Mucosa of descending colon (tissue), 3 donors: ENCODE results near the gene TAGLN2. TPM values are rescaled to one million over a fixed set of nuclear protein-coding genes. Genes with fewer than 3 reads are reported as not detected.

Experiments
- ATAC-seq: fragments of 200-7000 bp; cut with Tn5 transposase; one replicate; pipeline ENCODE4 v1.9.1; 2020; ENCODE audit warnings: mild to moderate bottlenecking, moderate library complexity
- DNase-seq, 3 donors: peaks; one replicate each; pipeline ENCODE4 v3.0.0-alpha.2; 2020
- H3K36me3 ChIP-seq: fragments of 200-600 bp; one replicate; pipeline ENCODE4 v1.8.0; 2021; ENCODE audit warnings: low read depth, mild to moderate bottlenecking
- H3K4me1 ChIP-seq: fragments of 200-600 bp; one replicate; pipeline ENCODE4 v1.8.0; 2021; ENCODE audit warnings: low read depth, mild to moderate bottlenecking
- H3K4me3 ChIP-seq: fragments of 200-600 bp; one replicate; pipeline ENCODE4 v1.8.0; 2021; ENCODE audit warnings: mild to moderate bottlenecking
- H3K9me3 ChIP-seq: fragments of 200-600 bp; one replicate; pipeline ENCODE4 v1.8.0; 2021; ENCODE audit warnings: mild to moderate bottlenecking
- CTCF ChIP-seq: fragments of 200-600 bp; IDR thresholded peaks from one replicate; pipeline ENCODE4 v1.8.0; 2022; ENCODE audit warnings: antibody characterized with exemption, mild to moderate bottlenecking
- intact Hi-C, 2 donors: fragments of 100-400 bp; cut with DNase I in 1 of 2; cut with micrococcal nuclease in 1 of 2; formaldehyde crosslinking; loops; one replicate each; pipeline versions ENCODE4 v1.11.0 to v1.11.1; 2022; cut with DNase I, micrococcal nuclease
- total RNA-seq, 3 donors: library from RNA; stranded (reverse); fragmentation: NEBNext Ultra II Directional in 2 of 3; extraction: Animal tissue kit (Norgen Biotek cat#: 25700) in 2 of 3; gene quantifications; one replicate each; pipeline versions ENCODE4 v1.2.1 to v1.2.4, GENCODE V29; 2021 to 2023
- donor health status: DM: no; HTN: no; CAD: no; lungs with moderate emphysema.
- donor health status: DM: no; HTN: no; CAD: no.
- donor health status: DM: no; HTN: yes; CAD: no.

Gene TAGLN2
- total RNA-seq, 3 donors from 2014 or later, result 137 to 296 (median 264) TPM

GRCh38 chr1:159879977-159880376, 45.3 kb downstream of the TAGLN2 start:
- ATAC-seq, result no peak
- H3K36me3 ChIP-seq, result no peaks in the 10 kb centered on the region
- intact Hi-C loops, result no loop called here
- no peaks in the 10 kb centered on the region for H3K9me3 ChIP-seq
- TF ChIP-seq CTCF, result no peak
- no peak for DNase-seq
- H3K4me3 ChIP-seq, result no peak overlapping the region
- H3K4me1 ChIP-seq, result peaks cover 17% of the 10 kb centered on the region

- ATAC-seq (no peak), DNase-seq (no peak)
- TF ChIP-seq CTCF, result no peak
- intact Hi-C loops, result no loop called here
- no peak overlapping the region for H3K4me3 ChIP-seq
- H3K36me3 ChIP-seq, result no peaks in the 10 kb centered on the region
- H3K9me3 ChIP-seq, result no peaks in the 10 kb centered on the region
- peaks cover 17% of the 10 kb centered on the region for H3K4me1 ChIP-seq
Measured at GRCh38 chr1:159879136-159879535, 46.2 kb downstream of the TAGLN2 start.

GRCh38 chr1:159877695-159878444, 47.4 kb downstream of the TAGLN2 start:
- Histone ChIP-seq H3K36me3 (no peaks in the 10 kb centered on the region), H3K4me1 (peaks cover 13% of the 10 kb centered on the region), H3K9me3 (no peaks in the 10 kb centered on the region), H3K4me3 (no peak overlapping the region)
- no peak for ATAC-seq
- no peak for DNase-seq
- no peak for TF ChIP-seq CTCF
- intact Hi-C loops, result no loop called here

GRCh38 chr1:159873530-159874143, 51.7 kb downstream of the TAGLN2 start:
- ATAC-seq, result no peak
- H3K36me3 ChIP-seq, result no peaks in the 10 kb centered on the region
- no peak for TF ChIP-seq CTCF
- no peaks in the 10 kb centered on the region for H3K9me3 ChIP-seq
- no peak overlapping the region for H3K4me3 ChIP-seq
- no peak for DNase-seq
- intact Hi-C loops, result no loop called here
- peaks cover 4% of the 10 kb centered on the region for H3K4me1 ChIP-seq

GRCh38 chr1:159872891-159873290, 52.4 kb downstream of the TAGLN2 start:
- TF ChIP-seq CTCF, result no peak
- no peak overlapping the region for H3K4me3 ChIP-seq
- intact Hi-C loops, result no loop called here

More at GRCh38 chr1:159872891-159873290, 52.4 kb downstream of the TAGLN2 start:
- Histone ChIP-seq H3K36me3 (no peaks in the 10 kb centered on the region), H3K9me3 (no peaks in the 10 kb centered on the region), H3K4me1 (peaks cover 12% of the 10 kb centered on the region)
- ATAC-seq (no peak), DNase-seq (no peak)
